ENCODE measurements around the gene CDH9.
"Not testable (repeated sequence)": the region's sequence is repeated elsewhere in the genome, so short reads cannot be mapped to it uniquely, and the experiment has no call there.

The CDH9 gene

GRCh38 chr5:26955161-26955560, 83.2 kb downstream of the CDH9 start:
- DNase-seq (ENCODE audit: low spot score): no peak

- no peak for DNase-seq (ENCODE audit: low spot score)
Observed at GRCh38 chr5:26948921-26949320, 89.5 kb downstream of the CDH9 start.

GRCh38 chr5:26945901-26946300, 92.5 kb downstream of the CDH9 start:
- no peak for DNase-seq (ENCODE audit: low spot score)

GRCh38 chr5:26942481-26942880, 95.9 kb downstream of the CDH9 start:
- DNase-seq (ENCODE audit: low spot score): no peak

GRCh38 chr5:26940994-26941393, 97.4 kb downstream of the CDH9 start:
- no peak for DNase-seq (ENCODE audit: low spot score)

GRCh38 chr5:26932238-26932637, 106.1 kb downstream of the CDH9 start:
- DNase-seq (ENCODE audit: low spot score): no peak

GRCh38 chr5:26921439-26921838, 116.9 kb downstream of the CDH9 start:
- DNase-seq (ENCODE audit: low spot score): no peak

- no peak for DNase-seq (ENCODE audit: low spot score)
Observed at GRCh38 chr5:26903469-26903868, 134.9 kb downstream of the CDH9 start.

GRCh38 chr5:26894719-26895263, 143.6 kb downstream of the CDH9 start:
- no peak for DNase-seq (ENCODE audit: low spot score)

GRCh38 chr5:26893078-26893477, 145.3 kb downstream of the CDH9 start:
- no peak for DNase-seq (ENCODE audit: low spot score)

GRCh38 chr5:26889815-26890214, 148.6 kb downstream of the CDH9 start:
- DNase-seq (ENCODE audit: low spot score): no peak

GRCh38 chr5:26884481-26884880, 153.9 kb downstream of the CDH9 start:
- no peak for DNase-seq (ENCODE audit: low spot score)

GRCh38 chr5:26883375-26883774, 155.0 kb downstream of the CDH9 start:
- no peak for DNase-seq (ENCODE audit: low spot score)

- no peak for DNase-seq (ENCODE audit: low spot score)
Observed at GRCh38 chr5:26881901-26882300, 156.5 kb downstream of the CDH9 start.

GRCh38 chr5:26877154-26877553, 161.2 kb downstream of the CDH9 start:
- no peak for DNase-seq (ENCODE audit: low spot score)

- DNase-seq (ENCODE audit: low spot score): no peak
Observed at GRCh38 chr5:26872337-26872736, 166.0 kb downstream of the CDH9 start.

- DNase-seq (ENCODE audit: low spot score): no peak
Observed at GRCh38 chr5:26869781-26870180, 168.6 kb downstream of the CDH9 start.

- no peak for DNase-seq (ENCODE audit: low spot score)
Observed at GRCh38 chr5:26868504-26868903, 169.9 kb downstream of the CDH9 start.

GRCh38 chr5:26864061-26864460, 174.3 kb downstream of the CDH9 start:
- no peak for DNase-seq (ENCODE audit: low spot score)

GRCh38 chr5:26856238-26856637, 182.1 kb downstream of the CDH9 start:
- DNase-seq (ENCODE audit: low spot score): no peak

GRCh38 chr5:26852450-26852849, 185.9 kb downstream of the CDH9 start:
- DNase-seq (ENCODE audit: low spot score): not testable (repeated sequence)

- DNase-seq (ENCODE audit: low spot score): no peak
Observed at GRCh38 chr5:26847041-26847736, 191.2 kb downstream of the CDH9 start.

GRCh38 chr5:26843677-26844076, 194.7 kb downstream of the CDH9 start:
- DNase-seq (ENCODE audit: low spot score): no peak

GRCh38 chr5:26833596-26833995, 204.8 kb downstream of the CDH9 start:
- DNase-seq (ENCODE audit: low spot score): no peak
